ENCODE results near the gene DBF4B.
"Not testable (repeated sequence)": the region's sequence is repeated elsewhere in the genome, so short reads cannot be mapped to it uniquely, and the experiment has no call there.

Gene DBF4B, protein sequence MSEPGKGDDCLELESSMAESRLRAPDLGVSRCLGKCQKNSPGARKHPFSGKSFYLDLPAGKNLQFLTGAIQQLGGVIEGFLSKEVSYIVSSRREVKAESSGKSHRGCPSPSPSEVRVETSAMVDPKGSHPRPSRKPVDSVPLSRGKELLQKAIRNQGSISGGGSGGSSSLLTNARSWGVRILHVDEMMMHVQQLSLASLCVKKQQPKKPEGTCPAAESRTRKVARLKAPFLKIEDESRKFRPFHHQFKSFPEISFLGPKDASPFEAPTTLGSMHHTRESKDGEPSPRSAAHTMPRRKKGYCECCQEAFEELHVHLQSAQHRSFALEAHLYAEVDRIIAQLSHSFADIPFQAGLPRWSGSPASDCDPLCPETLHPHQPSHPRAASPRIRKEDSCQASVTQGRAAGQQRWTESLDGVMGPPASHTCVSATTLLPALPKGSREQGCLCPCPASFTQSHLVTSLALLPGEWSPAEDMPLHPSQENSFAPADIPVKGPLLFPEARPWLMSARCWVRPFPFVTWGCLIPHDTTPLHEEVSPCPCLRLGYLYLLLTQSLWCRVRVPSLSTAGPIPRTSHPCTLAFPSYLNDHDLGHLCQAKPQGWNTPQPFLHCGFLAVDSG

DNA sequence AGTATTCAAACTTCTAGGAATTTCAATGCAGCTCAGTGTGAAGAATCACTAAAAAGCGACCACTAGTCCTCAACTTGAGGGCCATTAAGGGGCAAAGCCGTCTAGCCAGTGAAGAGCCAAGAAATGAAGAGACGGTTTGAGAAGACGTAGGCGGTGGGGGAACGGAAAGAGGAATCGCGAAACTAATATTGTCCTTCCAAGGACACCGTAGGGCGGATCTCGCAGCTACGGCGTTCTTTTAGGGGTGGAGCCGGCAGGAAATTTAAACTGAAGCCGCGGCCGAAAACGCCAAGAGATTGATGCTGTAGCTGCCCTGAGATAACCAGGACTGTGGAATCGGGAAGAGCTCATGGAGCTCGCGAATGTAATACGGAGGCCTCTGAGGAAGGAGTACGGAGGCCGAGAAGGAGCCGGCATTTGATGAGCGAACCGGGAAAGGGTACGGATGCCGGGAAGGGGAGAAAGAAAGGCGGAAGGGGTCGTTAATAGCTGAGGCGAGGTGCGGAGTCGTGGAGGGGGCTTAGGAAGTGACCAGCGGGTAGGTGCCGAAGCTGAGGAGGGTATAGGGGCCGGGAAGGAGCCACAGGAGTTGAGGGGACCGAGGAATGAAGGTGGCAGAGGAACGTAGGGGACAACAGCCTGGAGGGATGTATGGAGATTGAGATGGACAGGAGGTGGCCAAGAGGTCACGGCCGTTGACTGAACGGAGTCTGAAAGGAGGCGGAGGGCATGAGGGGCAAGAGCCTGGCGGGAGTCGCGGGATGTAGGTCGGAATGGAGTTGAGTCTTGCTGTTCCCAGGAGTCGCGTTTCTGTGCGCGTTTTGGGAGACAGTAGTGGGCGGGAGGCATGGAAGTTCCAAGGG, at the start of gene DBF4B:
Gene DBF4B, plus strand, starts transcription at position 265 of the 863 bp plus-strand sequence. Its CDS starts 156 bp downstream, at position 421.
- peak in 54 of 56 donors; percentile 27 to 90 (median 72) for DNase-seq

DNA sequence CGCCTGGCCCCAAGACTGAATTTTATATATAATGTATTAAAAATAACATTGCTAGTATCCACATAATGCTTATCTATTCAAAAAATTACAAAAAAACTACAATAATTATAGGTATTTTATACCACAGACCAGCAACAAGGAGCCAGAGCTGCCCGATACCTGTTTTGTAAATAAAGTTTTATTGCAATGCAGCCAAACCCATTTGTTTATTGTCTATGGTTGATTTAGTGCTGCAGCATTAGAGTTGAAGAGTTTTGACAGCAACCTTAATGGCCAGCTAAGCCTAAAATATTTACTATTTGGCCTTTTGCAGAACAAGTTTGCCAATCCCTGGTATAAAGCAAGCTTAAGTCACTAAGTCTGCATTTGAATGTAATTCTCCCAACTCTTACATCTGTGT, 46.6 kb upstream of the DBF4B start:
- DNase-seq: no peak

DNA sequence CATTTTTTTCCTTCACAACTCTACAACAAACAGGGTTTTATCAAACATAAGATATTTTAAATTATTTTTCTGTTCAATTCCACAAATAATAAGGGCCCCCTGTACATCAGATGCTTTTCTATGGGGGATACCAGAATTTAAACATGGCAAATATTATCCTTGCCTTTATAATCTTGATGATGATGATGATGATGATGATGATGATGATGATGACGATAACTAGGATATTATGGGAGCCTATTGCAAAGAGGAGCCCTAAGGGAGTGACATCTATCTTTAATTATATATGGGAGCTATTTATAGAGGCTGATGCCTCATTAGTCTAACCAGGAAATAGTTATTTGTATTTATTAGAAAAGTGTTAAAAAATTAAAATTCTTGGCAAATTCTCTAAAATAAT, 45.4 kb upstream of the DBF4B start:
- DNase-seq: no peak

DNA sequence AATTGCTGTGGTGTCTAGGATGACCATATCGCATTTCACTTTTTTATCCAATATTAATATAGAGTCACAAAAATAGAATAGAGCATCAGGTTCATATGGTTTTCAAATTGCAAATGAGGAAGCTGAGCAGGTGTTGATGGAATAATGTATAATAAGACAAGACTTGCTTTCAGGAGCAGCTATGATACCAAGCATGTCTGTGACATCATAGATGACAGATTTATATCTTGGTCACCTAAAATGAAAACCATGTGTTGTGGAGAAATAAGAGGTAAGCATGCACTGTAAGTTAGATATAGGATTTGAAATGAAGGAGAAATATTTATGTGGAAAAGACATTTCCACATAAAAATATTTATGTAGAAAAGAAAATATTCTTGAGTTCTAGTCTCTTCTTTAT, 43.6 kb upstream of the DBF4B start:
- no peak for DNase-seq

DNA sequence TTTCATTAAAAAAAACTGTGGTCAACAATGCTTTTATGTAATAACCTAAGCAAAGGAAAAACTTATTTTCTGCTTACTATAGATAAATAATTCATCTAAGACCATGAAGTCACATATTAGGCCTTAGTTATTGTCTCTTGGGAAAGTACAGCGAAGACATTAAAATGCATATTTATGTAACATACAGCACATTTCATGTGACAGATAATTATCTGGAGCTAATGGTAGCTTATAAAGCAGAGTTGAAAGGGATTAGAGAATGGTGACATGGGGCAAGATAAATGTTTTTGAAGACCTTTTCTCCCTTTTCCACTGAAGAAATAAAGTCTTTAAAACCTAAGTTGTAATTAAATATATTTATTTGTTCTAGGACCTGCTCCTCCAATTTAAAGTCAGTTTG, 42.5 kb upstream of the DBF4B start:
- DNase-seq: no peak

DNA sequence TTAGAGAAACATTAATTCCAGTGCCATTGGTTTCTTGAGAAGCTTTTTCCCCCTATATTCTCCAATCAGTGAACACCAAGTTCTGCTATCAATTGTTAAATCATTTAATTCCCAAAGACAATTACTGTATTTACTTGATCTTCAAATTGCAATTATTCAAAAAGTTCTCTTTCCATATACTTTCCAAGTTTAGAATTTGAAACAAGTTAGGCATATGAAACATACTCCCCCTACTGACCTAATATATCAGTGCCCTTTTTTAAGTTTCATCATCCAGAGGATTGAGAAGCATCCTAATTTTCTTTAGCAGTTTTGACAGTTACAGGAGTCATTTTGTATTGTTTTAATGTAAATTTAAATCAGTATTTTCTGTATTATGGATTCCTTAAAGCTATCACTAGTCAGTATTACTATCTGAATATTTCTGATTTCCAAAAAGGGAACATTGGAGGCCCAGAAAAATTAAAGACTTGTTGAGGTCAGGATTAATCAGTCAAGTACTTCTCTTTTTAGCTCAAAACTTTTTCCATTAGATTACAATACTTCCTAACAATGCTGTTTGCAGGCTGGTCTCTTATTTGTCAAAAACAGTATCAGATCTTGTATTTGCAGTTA, 35.9 kb upstream of the DBF4B start:
- DNase-seq: no peak

DNA sequence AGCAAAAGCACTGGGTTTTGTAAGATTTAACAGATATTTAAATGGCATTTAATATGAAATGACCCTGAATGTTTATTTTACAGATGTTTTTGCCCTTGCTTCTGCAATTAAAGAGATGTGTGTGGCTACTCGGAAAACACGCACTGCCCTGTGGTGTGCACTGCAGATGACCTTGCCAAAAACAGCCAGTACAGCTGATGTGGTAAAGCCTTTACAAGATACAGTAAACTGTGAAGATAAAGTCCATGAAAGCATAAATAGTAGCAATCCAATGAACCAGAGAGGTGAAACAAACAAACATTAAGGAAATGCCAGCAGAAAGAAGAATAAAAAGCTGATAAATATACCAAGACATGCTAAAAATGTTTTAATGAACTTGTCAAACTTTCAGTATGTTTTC, 34.6 kb upstream of the DBF4B start:
- no peak for DNase-seq

DNA sequence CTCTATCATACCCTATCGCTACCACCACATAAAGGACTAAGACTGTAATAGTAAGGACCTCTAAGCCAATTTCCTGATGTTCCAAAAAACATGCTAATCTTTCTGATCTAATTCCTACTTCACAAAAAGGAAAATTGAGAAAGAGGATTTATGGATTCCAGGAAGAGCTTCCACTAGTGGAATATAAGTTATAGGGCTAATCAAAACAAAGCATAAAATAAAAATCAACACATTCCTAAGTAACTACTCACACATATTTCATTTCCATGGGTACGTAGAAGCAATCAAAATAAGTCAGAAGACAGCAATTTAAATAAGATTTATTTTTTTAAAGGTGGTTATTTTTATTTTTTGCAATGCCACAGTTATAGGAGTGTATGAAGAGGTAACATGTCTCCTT, 31.3 kb upstream of the DBF4B start:
- no peak for DNase-seq

DNA sequence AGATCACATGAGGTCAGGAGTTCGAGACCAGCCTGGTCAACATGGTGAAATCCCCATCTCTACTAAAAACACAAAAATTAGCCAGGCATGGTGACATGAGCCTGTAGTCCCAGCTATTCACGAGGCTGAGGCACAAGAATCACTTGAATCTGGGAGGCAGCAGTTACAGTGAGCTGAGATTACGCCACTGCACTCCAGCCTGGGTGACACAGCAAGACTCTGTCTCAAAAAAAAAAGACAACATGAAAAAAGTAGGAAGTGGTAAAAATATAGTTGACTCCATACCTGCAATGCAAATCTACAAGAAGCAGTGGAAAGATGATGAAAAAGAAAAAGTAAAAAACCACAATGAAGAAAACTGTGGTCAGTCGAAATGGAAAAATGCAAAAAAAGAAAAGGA, 25.2 kb upstream of the DBF4B start:
- not testable (repeated sequence) for DNase-seq

DNA sequence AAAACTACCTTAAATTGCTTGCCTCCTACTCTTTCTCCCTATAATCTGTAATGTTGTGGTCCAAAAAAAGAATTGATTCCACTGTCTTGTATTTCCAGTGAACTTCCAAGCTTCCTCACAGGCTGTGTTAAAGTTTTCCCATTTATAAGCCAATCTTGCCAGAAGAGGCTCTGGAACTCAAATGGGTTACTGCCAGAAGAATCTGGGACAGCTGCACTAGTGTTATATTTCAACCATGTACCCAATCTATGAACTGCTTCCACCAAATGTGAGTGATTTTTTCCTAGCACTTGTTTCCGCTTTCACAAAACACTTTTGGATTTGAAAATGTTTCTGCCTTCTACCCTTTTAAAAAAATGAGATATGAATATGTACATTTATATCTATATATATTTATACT, 20.7 kb upstream of the DBF4B start:
- no peak for DNase-seq

DNA sequence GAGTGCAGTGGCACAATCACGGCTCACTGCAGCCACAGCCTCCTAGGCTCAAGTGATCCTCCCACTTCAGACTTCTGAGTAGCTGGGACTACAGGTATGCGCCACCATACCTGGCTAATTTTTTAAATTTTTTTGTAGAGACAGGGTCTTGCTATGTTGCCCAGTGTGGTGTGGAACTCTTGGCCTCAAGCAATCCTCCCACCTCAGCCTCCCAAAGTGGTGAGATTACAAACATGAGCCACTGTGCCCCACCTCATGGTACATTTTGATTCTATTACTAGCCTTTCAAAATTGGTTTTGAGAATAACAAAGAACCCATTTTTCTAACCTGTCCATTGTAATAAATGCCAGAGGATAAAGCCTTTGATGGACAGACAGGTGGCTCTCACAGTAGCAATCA, 20.3 kb upstream of the DBF4B start:
- DNase-seq: no peak

DNA sequence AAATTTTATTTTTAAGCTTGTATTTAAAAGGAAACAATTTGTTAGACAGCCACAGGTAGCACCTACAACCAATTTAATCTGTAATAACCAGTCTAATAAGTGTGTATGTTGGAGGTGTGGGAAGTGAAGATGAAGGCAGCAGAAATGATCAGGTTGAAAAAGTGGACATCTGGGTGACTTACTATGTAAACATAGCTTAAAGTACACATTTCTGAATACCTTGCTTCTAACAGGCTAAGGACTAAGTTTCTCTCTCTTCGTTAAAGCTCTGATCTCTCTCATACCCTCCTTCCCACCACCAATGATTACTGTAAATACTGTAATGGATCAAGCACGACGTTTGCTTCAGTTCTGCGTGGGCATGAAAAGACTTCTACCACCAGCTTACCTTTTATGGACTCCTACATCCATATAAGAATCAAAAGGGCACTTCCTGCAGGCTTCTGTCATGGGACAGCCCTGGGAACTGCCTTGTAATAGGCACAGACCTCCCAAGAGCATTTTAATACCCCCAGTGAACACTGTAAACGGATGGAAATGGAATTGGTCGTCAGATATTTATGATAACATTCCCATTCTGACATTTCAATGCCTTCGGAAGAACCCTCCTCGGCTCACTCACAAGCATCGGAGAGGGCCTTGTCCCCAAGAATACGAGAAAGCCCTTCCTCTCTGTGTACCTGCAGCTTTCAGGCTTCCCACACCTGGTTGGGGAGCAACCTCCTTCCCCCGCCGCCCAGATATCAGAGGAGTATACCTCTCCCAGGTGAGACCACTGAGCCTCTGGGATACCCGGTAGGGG, 19.6 kb upstream of the DBF4B start:
- peak in 3 of 56 donors; percentile 17 to 44 (median 38) for DNase-seq

DNA sequence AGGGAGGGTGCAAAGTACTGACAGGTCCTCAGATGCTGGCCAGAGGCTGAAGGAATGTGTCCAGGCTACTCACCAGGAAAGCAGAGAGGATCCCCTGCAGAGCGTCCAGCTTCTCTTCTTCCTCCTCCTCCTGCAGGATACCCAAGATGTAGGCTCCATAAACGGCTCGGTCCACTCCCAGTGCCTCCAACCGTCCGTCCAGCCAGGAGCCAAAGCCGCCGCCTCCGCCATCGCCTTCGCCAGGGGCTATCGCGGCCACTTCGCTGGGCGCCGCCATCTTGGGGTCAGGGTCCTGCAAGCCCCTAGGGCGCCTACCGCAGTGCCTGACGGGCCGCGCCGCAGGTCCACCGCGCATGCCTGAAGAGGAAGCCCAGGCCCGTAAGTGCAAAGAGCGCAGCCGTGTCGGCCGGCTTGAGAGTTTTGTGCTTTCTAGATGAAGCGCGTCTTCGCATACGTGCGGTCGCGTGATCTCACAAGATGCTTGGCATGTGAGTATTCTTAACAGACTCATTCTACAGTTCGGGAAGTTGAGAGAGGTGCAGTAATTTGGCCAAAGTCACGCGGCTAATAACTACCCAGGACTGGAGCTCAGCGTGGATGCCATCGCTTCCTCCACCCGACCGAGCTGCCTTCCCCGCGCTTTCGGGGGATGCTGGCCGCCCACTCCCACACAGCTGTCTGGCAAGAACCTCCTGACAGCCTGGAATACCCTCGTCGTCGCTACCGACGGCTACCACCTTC, 18.8 kb upstream of the DBF4B start, which contains the start of gene CCDC43:
Gene CCDC43, minus strand, starts transcription at position 300 of the 741 bp plus-strand sequence. Its CDS starts 23 bp downstream, at position 277.
- peak in 54 of 56 donors; percentile 55 to 93 (median 81) for DNase-seq

DNA sequence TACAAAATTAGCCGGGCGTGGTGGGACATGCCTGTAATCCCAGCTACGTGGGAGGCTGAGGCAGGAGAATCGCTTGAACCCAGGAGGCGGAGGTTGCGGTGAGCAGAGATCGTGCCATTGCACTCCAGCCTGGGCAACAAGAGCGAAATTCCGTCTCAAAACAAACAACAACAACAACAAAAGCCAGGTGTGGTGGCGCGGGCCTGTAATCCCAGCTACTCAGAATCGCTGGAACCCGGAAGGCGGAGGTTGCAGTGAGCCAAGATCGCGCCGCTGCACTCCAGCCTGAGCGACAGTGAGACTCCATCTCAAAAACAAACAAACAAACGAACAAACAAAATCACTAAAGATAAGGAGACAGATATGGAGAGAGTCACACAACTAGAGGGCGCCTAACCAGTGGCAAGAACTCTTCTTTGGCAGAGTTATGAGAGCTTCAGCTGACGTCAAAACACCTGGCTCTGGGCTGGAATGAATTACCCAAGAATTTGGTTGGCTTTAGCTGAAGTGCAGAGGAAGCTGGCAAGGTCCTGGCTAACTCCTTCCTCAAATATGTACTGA, 17.6 kb upstream of the DBF4B start:
- DNase-seq: not testable (repeated sequence)

DNA sequence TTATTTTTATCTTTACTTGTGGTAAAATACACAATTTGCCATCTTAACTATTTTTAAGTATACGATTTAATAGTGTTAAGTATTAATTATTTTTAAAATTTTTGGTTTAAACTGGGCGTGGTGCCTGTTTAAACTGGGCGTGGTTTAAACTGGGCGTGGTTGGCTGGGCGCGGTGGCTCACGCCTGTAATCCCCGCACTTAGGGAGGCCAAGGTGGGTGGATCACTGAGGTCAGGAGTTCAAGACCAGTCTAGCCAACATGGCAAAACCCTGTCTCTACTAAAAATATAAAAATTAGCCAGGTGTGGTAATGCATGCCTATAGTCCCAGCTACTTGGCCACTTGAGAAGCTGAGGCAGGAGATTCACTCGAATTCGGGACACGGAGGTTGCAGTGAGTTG, 14.9 kb upstream of the DBF4B start:
- no peak for DNase-seq

DNA sequence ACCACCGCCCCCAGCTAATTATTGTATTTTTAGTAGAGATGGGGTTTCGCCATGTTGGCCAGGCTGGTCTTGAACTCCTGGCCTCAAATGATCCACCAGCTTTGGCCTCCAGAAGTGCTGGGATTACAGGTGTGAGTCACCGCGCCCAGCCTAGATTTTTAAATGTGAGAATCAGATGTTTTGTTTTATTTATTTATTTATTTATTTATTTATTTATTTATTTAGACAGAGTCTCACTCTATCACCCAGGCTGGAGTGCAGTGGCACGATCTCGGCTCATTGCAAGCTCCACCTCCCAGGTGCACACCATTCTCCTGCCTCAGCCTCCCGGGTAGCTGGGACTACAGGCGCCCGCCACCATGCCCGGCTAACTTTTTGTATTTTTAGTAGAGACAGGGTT, 8.2 kb upstream of the DBF4B start:
- DNase-seq: not testable (repeated sequence)

DNA sequence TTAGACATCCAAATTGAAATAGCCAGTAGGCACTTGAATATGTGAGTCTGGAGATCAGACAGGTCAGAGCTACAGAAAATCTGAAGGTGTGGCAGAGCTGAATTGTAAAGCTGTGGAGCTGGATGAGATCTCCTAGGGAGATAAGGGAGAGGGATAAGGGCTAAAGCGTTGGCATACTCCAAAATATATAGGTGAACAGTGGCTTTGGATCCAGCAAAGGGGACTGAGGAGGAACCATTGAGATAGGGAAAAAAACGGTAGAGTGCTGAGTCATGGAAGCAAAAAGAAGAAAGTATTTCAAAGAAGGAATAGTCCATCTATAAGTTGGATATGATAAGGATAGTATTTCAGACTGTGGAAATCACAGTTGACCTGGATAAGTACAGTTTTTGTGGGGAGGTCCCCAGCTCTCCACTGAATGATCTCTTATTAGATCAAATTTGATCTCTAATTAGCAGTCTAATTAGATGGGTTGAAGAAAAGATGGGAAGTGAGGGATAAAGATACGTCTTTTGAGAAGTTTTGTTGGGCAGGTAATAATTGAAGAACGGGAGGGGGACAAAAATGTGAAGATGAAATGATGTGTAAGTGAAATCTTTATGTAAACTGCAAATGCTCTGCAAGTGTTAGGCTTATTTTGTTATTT, 587 bp upstream of the DBF4B start:
- no peak for DNase-seq

DNA sequence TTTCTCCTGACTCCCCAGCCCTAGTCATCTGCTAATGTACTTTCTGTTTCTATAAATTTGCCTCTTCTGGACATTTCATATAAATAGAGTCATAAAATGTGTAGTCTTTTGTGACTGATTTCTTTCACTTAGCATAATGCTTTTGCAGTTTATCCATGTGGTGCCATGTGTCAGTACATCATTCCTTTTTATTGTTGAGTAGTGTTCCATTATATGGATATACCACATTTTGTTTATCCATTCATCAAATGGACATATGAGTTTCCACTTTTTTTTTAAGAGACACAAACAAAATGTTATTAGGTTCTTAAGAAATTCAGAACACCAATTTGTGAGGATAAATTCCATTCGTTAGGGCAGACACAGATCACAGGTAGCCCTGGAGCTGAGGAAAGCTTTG, 11.0 kb downstream of the DBF4B start:
- no peak for DNase-seq

DNA sequence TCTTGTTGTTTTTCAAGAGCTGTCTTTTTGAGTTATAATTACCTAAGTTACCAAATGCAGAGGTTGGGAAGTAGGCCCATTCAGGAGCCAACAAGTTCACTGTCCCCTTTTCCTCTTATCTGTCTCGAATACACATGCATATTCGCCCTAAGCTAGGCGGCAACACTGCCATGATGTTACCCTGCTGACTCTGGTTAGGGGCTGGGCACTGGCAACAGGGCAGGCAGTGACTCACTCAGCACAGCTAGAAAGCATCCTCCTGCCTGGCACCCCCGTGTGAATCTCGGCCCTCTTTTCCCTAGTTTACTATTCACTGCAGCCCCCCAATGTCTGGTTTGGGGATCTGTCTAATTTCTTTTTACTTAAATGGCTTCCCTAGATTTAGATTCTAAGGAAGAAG, 13.8 kb downstream of the DBF4B start:
- DNase-seq: no peak

Measured in nucleus accumbens (tissue), 56 donors.